Mucosa of descending colon (tissue), 3 donors: ENCODE data around the gene ACAA1. TPM values are rescaled to one million over a fixed set of nuclear protein-coding genes. Genes with fewer than 3 reads are reported as not detected.

Experiments
- ATAC-seq: fragments of 200-7000 bp; cut with Tn5 transposase; one replicate; pipeline ENCODE4 v1.9.1; 2020; ENCODE audit warnings: mild to moderate bottlenecking, moderate library complexity
- DNase-seq, 3 donors: peaks; one replicate each; pipeline ENCODE4 v3.0.0-alpha.2; 2020
- H3K36me3 ChIP-seq: fragments of 200-600 bp; one replicate; pipeline ENCODE4 v1.8.0; 2021; ENCODE audit warnings: low read depth, mild to moderate bottlenecking
- H3K4me1 ChIP-seq: fragments of 200-600 bp; one replicate; pipeline ENCODE4 v1.8.0; 2021; ENCODE audit warnings: low read depth, mild to moderate bottlenecking
- H3K4me3 ChIP-seq: fragments of 200-600 bp; one replicate; pipeline ENCODE4 v1.8.0; 2021; ENCODE audit warnings: mild to moderate bottlenecking
- H3K9me3 ChIP-seq: fragments of 200-600 bp; one replicate; pipeline ENCODE4 v1.8.0; 2021; ENCODE audit warnings: mild to moderate bottlenecking
- intact Hi-C, 2 donors: fragments of 100-400 bp; cut with DNase I in 1 of 2; cut with micrococcal nuclease in 1 of 2; formaldehyde crosslinking; loops; one replicate each; pipeline versions ENCODE4 v1.11.0 to v1.11.1; 2022; cut with DNase I, micrococcal nuclease
- total RNA-seq, 3 donors: library from RNA; stranded (reverse); fragmentation: NEBNext Ultra II Directional in 2 of 3; extraction: Animal tissue kit (Norgen Biotek cat#: 25700) in 2 of 3; gene quantifications; one replicate each; pipeline versions ENCODE4 v1.2.1 to v1.2.4, GENCODE V29; 2021 to 2023
- TF ChIP-seq, protein P1 (sequence below): fragments of 200-600 bp; IDR thresholded peaks from one replicate; pipeline ENCODE4 v1.8.0; 2022; ENCODE audit warnings: antibody characterized with exemption, mild to moderate bottlenecking
- donor health status: DM: no; HTN: no; CAD: no; lungs with moderate emphysema.
- donor health status: DM: no; HTN: no; CAD: no.
- donor health status: DM: no; HTN: yes; CAD: no.

Gene ACAA1
- total RNA-seq, 3 donors from 2014 or later, result 102 to 201 (median 138) TPM

DNA sequence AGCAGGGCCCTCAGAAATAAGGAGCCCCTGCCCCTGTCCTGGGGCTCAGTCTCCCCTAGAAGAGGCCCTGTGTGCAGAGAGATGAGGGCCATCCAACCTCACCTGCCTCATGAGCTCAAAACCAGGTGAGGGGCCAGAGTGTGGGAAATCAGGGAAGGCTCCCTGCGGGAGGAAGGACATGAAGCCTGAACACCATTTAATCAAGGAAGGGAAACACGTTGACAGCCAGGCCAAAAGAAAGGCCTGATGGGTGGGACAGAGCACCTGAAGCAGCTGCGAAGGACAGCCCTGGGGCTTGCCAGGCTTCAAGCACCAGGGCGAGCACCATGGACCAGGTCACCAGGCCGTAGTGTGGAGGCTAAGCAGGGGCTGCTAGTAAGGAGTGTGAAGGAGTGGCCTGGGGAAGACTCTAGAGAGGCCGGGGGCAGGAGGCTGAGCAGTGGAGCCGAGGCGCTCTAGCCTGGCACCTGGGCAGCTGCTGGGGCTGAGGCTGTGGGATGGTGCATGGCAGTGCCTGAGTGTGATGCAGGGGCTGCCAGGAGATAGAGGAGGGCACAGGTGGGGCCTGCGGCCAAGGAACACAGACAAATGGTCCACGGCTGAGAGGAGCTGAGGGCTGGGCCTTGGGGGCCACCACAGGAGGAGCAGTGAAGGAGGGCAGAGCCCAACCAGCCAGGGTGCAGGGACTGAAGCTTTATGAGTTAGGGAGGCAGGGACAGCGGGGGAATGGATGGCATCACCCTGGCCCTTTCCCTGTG is 16.1 kb downstream of the ACAA1 start:
- Histone ChIP-seq H3K9me3 (no peaks in the 10 kb centered on the region), H3K4me1 (no peaks in the 10 kb centered on the region), H3K4me3 (no peak overlapping the region), H3K36me3 (no peaks in the 10 kb centered on the region)
- TF ChIP-seq, protein P1, sequence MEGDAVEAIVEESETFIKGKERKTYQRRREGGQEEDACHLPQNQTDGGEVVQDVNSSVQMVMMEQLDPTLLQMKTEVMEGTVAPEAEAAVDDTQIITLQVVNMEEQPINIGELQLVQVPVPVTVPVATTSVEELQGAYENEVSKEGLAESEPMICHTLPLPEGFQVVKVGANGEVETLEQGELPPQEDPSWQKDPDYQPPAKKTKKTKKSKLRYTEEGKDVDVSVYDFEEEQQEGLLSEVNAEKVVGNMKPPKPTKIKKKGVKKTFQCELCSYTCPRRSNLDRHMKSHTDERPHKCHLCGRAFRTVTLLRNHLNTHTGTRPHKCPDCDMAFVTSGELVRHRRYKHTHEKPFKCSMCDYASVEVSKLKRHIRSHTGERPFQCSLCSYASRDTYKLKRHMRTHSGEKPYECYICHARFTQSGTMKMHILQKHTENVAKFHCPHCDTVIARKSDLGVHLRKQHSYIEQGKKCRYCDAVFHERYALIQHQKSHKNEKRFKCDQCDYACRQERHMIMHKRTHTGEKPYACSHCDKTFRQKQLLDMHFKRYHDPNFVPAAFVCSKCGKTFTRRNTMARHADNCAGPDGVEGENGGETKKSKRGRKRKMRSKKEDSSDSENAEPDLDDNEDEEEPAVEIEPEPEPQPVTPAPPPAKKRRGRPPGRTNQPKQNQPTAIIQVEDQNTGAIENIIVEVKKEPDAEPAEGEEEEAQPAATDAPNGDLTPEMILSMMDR, result no peak
- intact Hi-C loops, result no loop called here
- DNase-seq (peak in 1 of 3 donors; percentile 39), ATAC-seq (no peak)

DNA sequence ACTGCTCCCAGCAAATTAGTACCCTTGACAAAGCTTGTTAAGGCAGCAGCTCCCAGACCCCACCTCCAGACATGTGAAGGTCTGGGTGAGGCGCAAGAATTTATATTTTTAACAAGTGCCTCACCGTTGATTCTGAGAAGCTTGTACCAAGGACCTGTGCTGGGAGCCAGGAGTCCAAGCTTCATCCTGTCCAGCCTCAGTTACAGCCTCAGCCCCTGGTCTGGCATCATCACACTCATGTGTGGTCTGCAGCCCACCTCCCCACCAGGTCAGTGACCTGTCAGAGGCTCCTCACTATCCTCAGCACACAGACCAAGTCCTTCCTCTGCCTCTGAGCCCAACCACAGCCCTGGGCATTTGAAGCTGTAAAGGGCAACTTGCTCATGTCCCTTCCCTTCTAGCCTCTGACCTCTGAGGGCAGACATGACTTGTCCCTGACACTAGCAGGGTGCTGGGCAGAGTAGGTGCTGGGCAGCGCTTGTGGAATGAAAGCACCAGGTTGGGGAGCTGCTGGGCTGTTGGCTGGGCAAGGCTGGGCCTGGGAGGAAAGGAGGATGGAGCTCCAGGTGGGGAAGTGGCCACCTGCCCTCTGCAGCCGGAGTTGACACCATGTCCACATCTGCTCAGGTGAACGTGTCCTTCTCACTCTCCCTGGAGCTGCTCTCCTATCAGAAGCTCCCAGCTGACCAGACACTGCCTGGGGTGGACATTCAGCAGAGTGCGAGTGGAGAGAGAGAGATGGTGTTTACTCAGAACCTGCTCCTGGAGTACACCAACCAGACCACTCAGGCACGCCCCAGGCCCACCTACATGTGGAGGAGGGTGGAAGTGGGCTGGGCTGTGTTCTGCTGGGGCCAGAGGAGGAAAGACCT is 16.9 kb downstream of the ACAA1 start:
- H3K36me3 ChIP-seq, result no peaks in the 10 kb centered on the region
- DNase-seq (peak in 2 of 3 donors; percentile 21 to 37), ATAC-seq (no peak)
- H3K4me3 ChIP-seq, result no peak overlapping the region
- TF ChIP-seq, protein P1, result no peak
- H3K4me1 ChIP-seq, result no peaks in the 10 kb centered on the region
- intact Hi-C loops, result no loop called here
- no peaks in the 10 kb centered on the region for H3K9me3 ChIP-seq

DNA sequence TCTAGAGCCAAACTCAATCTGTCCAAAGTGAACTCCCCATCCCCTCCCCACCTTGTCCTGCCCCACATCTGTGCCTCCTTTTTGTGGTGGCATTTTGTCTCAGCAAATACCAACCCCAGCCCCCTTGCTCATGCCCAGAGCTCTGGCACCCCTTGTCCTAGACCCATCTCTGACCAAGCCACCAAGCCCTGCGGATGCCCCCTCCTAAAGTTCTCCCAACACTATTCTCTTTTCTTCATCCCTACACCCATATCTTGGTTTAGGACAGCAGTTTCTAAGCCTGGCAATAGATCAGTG is 17.7 kb downstream of the ACAA1 start:
- TF ChIP-seq, protein P1, result no peak
- no peak for ATAC-seq
- intact Hi-C loops, result no loop called here
- no peak overlapping the region for H3K4me3 ChIP-seq
- peak in 1 of 3 donors; percentile 11 for DNase-seq
- no peaks in the 10 kb centered on the region for H3K9me3 ChIP-seq
- no peaks in the 10 kb centered on the region for H3K4me1 ChIP-seq
- no peaks in the 10 kb centered on the region for H3K36me3 ChIP-seq

DNA sequence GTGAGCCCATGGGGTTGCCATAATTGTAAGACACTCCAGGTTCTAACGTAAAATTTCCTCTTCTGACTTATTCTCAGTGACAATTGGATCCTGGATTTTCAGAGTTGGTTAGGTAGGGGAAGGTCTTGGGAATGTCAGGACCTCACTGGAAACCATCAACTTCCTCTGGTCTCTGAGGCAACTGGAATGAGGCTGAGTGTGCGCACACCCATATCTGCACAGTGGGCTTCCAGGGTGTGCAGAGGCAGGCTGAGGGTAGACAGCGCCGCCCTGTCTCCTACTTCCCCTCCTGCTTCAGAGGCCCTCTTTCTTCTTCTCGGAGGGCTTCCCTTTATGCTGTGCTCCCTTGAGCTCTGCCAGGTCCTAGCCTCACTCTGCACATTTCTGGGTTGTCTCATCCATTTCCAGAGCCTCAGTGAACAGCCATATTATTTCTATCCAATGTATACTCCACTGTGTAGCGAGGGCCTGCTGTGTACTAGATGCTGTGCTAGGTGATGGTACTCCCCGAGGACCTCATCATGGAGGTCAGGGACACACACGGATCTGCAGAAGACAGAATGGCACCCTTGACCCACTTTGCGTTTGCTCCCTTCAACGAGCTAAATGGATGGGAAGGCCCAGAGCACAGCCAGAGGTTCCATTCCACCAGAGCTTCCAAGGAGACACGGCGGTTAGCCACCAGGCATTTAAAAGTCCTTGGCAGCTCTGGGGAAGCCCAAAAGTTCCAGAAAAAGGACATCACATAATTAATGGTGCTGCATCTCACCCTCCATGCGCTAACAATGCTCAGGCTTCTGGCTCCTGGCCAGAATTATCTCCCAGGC is 18.3 kb downstream of the ACAA1 start:
- intact Hi-C loops, result no loop called here
- no peak overlapping the region for H3K4me3 ChIP-seq
- DNase-seq (peak in 2 of 3 donors; percentile 22 to 24), ATAC-seq (no peak)
- H3K36me3 ChIP-seq, result no peaks in the 10 kb centered on the region
- H3K4me1 ChIP-seq, result no peaks in the 10 kb centered on the region
- H3K9me3 ChIP-seq, result no peaks in the 10 kb centered on the region
- TF ChIP-seq, protein P1, result no peak

DNA sequence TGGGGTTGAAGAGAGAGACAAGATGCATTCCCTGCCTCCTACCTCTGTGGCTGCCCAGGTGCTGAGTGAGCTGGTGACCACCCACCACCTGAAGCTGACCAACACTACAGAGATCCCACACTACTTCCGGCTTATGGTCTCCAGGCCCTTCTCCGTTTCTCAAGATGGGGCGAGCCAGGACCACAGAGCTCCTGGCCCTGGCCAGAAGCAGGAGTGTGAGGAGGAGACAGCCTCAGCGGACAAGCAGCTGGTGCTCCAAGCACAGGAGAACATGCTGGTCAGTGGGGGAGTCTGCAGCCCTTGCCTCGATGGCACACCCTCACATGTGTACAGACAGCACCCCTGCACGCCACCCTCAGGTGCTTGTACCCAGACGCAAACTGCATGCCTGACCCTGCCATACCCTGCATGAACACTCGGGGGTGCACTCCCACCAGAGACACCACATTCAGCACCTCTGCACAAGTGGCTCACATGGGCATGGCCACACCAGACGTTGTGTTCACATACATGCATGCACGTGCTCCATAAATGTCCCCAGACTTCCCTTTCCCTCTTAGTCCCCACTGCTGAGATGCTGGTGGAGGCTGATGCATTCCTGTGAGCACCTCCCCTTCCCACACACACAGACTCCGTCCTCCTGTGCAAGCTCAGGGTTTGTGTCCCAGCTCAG is 19.0 kb downstream of the ACAA1 start:
- ATAC-seq (peak; percentile 84), DNase-seq (peak; percentile 73 to 85 (median 85))
- intact Hi-C loops, result no loop called here
- TF ChIP-seq, protein P1, result peak; percentile 64
- Histone ChIP-seq H3K36me3 (no peaks in the 10 kb centered on the region), H3K4me1 (no peaks in the 10 kb centered on the region), H3K4me3 (no peak overlapping the region), H3K9me3 (no peaks in the 10 kb centered on the region)
